ENCODE data around the gene STAT4.

The STAT4 gene, protein sequence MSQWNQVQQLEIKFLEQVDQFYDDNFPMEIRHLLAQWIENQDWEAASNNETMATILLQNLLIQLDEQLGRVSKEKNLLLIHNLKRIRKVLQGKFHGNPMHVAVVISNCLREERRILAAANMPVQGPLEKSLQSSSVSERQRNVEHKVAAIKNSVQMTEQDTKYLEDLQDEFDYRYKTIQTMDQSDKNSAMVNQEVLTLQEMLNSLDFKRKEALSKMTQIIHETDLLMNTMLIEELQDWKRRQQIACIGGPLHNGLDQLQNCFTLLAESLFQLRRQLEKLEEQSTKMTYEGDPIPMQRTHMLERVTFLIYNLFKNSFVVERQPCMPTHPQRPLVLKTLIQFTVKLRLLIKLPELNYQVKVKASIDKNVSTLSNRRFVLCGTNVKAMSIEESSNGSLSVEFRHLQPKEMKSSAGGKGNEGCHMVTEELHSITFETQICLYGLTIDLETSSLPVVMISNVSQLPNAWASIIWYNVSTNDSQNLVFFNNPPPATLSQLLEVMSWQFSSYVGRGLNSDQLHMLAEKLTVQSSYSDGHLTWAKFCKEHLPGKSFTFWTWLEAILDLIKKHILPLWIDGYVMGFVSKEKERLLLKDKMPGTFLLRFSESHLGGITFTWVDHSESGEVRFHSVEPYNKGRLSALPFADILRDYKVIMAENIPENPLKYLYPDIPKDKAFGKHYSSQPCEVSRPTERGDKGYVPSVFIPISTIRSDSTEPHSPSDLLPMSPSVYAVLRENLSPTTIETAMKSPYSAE

DNA sequence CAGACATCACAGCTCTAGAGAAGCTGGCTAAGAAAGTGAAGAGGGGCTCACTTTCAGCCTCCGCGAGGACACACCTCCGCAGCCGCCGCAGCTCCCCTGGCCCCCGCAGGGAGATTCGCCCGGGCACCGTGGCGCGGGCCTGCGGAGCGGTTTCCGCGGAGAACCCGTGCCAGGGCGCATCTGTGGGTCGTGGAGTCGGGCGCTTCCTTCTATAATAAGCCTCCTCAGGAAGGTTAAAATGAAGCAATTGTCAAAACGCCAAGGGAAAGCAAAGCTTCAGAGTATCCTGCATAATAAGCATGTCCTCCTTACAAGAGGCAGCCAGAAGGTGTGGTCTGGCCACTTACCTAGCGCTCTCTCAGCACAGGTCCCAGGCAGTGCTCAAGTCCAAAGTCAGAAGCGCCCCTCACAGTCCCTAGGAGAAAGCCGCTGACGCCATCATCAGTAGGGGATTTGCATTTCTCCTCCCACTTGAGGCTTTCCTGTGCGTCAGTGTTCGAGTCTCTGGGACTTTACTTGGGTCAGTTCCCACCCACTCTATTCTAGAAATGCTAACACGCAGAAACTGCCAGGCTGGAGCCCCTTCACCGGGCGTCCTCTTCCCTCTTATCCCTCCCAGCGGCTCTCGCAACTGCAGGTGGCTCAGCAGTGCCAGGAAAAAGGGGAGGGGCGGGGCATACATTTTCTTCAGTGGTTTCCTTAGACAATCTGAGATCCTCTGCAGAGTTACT is at the start of gene STAT4:
Gene STAT4 (minus strand): TSS at position 395 of the 731 bp plus-strand sequence. CDS start 2,791 bp downstream, outside the sequence.
- DNase-seq: peak; percentile 95 to 97

DNA sequence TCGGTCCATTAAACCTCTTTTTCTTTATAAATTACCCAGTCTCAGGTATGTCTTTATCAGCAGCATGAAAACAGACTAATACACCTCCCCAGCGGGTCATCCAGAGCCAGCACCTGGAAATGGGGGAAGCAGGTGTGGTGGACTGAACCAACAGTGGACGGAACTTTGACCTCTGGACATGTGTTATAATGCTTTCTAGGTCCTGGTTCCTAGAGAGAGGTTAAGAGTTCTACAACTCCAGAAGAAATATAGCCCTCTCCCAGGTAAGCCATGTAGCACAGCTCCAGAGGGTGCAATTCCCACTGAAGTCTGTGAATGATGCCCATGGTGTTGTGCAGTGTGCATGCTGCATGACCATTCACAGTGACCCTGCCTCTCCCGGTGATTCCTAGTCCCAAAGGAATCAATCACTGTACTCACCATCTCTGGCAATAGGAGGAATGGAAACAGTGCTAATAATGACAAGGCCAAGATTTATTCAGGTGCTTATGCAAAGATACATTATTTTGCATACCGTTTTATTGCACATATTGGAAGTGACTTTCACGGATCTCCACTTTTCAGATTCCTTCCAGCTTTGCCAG is 49.2 kb upstream of the STAT4 start:
- DNase-seq: no peak

DNA sequence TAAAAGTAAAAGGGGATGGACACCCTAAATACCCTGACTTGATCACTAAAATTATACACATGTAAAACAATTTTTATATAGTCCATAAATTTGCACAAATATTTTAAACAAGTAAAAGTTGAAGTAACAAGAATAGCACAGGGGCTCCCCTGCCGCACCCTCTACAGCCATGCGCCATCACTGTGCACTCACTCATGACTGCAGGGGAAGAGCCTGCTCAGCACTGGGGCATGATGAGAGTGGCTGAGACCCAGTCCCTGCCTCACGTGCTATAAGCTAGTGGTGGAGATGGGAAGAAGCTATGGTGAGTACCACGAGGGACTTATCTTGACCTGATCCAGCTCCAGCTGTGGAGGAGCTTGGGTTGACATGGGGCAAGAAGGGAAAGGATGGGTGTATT is 47.5 kb upstream of the STAT4 start:
- no peak for DNase-seq

DNA sequence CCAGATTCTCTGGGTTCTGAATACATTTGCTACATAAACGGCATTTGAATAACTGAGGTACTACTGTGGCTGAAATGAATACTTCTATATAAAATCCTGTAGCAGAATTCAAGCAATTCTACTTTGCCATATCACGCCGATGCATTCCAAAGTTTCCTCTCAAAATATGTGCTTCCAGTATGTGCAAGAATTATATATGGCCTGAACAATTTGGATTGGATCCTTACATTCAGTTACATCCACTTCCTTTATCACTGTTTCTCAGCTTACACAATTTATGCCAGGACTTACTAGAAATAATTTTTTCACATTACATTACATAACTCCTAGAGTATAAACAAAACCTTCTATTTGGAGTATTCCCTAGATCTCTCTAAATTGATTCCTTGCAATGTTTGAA is 46.3 kb upstream of the STAT4 start:
- no peak for DNase-seq

DNA sequence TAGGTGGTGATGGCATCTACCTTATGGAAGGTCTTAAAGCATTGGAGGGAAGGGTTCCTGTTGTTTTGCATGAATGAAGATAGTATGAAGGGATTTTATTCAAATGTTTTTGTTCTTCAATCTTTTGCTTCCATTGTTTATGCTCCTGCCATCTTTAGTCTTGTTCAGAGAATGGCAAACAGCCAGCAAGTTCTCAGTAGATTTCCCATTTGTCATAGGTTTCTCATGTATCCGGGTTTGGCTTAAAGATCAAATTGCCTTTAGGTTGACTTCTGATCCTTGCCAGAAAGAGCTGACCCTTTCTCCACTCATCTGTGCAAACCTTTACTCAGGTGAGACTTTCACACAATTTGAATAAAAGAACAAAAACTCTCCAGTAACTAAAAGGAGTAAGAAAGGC is 44.2 kb upstream of the STAT4 start:
- DNase-seq: no peak

DNA sequence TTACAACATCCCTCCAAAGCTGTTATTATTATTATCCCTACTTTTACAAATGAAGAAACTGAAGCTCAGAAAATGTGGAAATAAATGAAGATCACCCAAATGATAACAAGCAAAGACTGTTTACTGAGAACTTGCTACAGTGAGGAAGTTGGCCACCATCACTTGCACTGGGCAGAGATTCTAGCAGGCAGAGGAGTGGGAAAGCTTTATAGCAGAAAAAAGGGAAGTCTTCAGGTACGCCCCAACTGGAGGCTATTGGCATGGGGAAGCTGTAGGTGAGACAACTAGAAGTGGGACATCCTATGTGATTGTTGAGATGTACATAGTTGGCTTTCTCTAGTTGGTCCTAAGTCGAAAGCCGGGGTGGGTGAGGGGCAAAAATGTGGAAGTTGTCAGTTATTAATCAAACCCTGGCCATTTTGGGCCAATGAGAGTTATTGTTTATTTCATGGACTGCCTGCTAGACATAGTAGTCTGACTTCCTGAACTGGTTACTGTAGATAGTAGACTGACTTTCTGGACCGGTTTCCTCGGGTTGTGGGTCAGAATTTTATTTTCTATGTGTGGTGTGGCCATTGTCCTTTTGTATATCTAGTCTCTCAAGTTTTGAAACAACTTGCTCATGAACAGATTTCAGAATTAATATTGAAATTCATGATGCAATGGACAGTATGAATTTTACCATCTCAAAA is 40.2 kb upstream of the STAT4 start:
- DNase-seq: no peak

DNA sequence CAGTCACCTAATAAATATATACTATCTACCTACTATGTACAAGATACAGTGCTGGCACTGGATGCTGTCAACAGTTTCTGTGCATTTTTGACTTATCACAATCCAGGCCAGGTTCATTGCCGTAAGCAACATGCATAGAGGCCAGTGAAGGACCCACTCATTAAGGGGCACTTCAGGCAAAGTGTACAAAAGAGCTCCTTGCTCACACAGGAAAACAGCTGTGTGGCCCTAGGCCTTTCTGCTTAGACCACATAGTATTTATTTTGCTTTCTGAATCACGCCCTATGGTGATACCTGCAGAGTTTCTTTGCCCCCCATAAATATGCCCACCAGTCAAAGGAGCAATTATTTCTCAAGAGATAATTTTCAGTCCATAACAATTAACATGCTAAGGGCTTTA is 39.6 kb upstream of the STAT4 start:
- no peak for DNase-seq

DNA sequence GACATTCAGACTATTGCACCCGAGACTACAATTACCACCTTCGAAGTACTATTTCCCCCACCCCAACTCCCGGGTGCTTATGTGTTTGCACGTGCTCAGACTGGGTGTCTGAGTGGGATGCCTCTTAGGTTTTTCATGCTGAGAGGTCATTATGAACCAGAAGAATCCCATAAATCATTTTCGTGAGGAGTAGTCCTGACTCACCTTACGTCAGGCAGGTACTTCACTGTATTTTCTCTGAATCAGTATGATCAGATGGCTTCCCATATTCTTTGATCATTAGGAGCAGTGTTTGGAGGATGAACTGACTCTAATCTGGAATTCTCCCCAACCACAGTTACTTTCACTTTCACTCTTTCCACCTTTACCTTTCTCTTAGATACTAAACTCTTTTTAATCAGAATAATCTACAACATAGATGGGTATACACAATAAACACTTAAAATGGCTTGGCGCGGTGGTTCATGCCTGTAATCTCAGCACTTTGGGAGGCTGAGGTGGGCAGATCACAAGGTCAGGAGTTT is 38.4 kb upstream of the STAT4 start:
- no peak for DNase-seq

DNA sequence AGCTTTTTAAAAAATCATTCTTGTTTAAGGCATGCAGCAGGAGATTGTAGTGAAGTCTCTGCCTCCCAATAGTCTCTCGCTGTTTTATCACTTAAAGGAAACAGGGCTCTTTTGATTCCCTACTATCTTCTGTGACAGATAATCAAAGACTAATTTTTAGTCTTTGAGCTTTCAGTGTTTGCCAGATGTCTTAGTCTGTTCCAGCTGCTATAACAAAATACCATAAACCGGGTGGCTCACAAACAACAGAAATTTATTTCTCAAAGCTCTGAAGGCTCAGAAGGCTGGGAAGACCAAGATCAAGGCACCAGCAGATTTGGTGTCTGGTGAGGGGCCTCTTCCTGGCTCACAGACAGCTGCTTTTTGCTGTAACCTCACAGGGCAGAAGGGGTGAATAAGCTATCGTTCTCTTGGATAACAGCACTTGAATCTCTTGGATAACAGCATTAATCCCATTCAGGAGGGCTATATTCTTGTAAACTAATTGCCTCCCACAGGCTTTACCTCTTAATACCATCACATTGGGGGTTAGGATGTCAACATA is 37.8 kb upstream of the STAT4 start:
- DNase-seq: no peak

DNA sequence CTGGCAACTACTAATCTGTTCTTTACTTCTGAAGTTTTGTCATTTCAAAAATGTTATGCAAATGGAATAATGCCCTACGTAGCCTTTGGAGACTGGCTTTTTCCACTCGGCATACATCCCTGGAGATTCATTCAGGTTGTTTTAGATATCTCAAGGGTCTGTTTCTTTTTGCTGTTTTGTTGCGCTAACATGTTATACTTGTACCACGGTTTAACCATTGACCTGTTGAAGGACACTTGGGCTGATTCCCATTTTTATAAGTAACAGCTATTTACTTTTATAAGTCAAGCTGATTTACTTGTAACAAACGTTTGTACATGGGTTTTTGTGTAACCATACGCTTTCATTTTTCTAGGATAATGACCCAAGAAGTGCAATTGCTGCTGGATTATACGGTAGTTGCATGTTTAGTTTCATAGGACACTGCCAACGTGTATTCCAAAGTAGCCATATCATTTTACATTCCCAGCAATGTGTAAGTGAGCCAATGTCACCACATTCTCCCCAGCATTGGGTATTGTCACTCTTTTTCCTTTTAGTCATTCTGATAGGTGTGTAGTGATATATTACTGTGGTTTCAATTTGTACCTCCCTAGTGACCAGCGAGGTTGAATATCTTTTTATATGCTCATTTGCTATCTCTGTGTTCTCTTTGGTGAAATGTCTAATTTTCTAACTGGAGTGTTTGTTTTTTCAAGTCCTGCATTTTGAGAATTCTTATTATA is 36.5 kb upstream of the STAT4 start:
- DNase-seq: no peak

DNA sequence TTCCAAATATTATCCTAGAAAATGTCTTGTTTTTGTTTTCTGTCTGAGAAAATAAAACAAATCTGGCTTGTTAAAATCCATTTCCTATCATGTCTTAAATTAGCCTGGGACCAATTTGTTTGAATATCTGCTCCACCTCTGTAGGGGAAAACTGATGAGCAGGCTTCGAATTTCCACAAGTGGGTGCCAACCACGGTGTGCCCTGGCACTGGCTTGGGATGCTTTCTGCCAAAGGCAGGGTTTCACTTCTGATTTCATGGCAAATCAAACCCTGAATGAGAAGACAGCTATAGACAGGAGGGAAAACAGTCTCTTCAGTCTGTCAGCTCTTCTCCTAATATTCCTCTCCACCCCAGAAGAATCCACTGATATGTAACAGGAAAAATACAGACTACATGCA is 33.7 kb upstream of the STAT4 start:
- DNase-seq: no peak

DNA sequence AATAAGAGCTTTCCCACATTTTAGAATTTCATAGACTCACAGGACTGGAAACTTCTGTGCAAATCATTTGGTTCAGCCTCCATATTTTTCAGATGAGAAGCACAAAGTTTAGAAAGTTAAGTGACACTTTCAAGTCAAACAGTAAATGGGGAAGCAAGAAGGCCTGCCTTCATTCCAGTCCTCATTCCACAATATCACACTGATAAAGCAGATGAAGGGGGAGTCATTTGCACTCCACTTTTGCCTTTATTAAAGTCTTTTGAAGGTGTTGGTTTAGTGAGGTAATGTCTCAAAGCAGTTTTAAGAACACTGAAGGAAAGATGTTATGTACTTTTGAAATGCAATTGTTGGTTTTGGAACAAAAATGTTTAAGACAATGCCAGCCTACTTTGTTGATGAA is 32.7 kb upstream of the STAT4 start:
- no peak for DNase-seq

DNA sequence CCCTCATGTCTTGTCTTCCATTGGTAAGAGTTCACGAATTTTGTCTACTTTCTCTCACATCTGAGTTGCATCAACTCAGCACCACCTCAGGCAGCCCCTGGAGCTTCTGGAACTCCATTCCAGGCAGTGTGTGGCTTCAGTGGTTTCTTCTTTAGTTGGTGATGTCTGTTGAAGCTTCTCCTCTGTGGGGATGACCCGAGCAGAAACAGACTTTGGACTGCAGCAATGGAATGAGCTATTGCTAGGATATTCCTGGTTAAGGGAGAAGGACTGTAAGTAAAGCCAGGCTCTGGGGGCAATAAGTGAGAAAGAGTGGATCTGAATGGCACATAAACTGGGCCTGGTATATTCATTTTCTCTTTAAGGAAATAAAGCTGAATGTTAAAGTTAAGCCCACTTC is 32.3 kb upstream of the STAT4 start:
- DNase-seq: no peak

DNA sequence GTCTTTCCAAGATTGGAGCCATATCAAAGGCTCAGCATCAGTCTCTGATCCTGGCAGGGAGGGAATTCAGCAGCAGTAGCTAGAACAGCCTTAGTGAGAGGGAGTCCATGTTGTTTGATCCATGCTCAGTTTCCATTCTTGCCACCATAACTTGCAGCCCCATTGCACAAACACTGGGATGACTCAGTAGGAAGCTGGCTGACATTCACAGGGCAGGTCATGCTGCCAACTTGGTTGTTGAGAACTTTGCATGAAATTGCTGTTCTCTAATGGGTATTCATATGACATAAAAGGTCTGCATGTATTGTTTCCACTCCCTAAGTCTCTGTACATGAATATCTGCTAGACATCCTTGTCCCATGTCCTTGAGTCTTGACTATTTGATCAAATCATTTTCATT is 29.9 kb upstream of the STAT4 start:
- DNase-seq: peak; percentile 45 to 48

DNA sequence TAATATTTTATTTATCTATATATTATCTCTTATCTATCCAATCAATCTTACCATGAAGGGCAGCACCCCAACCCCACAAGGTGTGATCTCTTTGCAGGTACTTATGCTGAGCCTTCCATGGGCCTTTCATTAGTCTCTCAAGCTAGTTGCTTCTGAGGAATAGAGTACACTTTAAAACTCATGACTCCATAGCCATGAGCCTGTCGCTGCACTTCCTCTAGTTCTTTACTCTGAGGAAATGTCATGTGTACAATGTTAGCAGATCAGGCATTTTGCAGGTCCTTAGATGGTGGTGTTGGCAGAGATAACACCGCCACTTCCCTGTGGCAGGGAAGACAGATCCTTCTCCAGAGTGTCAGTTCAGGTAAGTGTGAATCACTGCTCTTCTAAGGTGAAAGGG is 29.5 kb upstream of the STAT4 start:
- peak in 1 of 2 donors; percentile 46 for DNase-seq

DNA sequence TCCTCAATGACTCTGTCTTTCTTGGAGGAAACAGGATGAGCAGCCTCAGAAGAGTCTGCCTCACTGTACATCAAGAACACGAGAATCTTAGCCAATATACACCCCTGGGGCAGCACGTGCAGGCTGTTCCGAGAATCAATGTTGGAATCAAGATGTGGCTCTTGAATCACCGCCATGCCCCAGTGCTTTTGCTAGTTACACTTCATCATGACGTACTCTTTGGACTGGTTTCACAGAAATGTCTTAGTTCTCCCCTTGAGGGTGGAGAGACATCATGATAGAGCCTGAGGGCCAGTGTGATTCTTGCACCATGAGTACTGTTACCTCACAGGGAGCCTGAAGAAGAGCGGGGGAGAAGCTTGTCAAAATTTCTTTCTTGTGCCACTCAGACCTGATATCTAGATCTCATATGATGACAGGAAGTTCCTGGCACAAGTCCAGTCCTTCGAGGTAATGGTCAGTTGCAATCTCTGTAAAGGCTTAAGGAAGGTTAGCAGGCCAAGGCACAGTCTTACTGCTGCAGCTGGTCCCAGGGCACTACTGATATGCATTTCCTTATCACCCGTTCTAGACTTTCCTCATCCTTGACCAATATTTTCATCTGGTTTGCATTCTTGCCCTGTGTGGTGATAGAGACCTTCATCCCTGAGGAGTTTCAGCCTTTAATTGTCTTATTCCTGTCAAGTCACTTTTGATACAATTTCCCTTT is 28.2 kb upstream of the STAT4 start:
- no peak for DNase-seq

DNA sequence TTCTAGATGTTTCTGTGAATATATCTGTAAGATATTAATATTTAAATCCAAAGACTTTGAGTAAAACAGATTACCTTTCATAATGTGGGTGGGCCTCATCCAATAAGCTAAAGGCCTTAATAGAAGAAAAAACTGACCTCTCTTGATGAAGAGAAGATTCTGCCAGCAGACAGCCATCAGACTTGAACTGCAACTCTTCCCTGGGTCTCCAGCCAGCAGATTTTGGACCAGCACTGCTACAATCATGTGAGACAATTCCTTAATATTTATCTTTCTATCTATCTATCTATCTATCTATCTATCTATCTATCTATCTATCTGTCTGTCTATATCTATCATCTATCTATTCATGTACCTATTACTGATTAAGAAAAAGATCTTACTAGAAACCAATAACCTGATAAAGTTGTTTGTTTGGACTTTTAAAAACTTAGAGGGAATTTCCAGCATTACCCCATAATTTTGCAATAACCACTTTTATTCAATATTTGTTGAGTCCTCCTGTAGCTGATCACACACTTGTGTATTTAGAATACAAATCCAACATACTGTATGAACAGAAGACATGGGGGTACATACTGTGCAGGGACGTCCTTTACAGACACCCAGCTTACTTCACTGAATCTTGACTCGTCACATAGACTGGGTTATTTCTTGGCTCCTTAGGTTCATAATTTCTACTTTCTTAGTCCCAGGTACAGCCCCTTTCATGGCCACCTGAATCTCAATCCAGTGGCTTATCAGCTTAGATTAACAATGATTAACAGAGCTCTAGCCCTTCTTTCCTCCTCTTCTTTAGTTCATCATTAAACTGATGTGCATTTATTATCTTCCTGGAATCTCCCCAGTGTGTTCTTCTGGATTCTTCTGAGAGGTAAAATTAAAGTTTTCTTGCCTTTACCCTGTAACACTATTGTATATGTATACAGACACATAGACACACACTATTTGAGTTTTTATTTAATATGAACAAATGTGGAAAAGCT is 27.2 kb upstream of the STAT4 start:
- peak in 1 of 2 donors; percentile 27 for DNase-seq

DNA sequence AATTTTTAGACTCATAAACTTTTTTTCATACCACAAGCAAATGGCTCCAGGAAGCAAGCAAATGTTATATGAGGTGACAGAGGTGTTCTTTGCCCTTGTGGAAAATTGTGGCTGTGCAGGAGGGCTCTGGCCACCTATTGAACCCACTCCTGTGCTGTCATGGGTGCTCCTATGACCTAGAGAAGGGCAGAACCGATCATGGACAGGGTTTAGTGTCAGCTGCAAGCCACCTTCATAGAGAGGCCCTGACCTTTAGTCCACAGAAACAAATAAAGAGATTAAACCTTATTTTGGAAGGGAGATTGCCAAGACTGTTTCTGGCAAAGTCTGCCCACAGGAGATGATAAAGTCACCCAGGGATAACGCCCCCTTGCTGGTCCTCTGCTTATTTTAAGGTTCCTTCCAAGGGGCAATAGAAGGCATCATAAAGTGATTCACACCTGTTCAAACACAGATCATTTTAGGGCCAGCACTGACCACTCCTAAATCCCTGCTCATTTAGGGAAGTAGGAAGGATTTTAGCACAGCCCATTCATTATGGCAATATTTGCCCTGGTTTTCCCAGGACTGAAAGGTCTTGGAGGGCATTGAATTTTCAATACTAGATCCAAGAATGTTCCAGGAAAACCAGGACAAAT is 26.1 kb upstream of the STAT4 start:
- no peak for DNase-seq

DNA sequence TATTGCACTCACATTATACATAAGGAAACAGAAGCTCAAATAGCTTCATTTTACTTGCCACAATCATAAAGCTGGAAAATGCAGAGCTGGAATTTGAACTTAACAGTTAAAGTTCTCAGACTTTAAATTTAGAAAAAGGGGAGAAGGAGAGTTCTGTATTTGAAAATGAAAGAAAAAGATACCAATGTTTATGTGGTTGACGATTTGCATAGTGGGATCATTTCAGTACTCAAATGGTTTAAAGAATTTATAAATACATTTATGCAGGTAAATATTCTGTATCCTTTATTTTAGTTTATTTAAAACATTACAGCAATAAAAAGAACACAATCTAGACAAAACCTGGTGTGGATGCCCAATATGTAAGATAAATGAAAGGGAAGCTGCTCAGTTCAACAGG is 25.5 kb upstream of the STAT4 start:
- no peak for DNase-seq

All from inflammatory macrophage treated with lipopolysaccharide for 1 hour (primary cell).